HG03175 (cell line): Measurements from ENCODE around the gene SLC23A3.

ENCODE experiments used
- ATAC-seq: cut with Tn5 transposase; IDR thresholded peaks from one replicate; pipeline ENCODE4 v1.9.1; 2021; ENCODE audit warnings: mild to moderate bottlenecking, moderate library complexity; ENCODE audit not compliant: unreplicated experiment

The SLC23A3 gene

DNA sequence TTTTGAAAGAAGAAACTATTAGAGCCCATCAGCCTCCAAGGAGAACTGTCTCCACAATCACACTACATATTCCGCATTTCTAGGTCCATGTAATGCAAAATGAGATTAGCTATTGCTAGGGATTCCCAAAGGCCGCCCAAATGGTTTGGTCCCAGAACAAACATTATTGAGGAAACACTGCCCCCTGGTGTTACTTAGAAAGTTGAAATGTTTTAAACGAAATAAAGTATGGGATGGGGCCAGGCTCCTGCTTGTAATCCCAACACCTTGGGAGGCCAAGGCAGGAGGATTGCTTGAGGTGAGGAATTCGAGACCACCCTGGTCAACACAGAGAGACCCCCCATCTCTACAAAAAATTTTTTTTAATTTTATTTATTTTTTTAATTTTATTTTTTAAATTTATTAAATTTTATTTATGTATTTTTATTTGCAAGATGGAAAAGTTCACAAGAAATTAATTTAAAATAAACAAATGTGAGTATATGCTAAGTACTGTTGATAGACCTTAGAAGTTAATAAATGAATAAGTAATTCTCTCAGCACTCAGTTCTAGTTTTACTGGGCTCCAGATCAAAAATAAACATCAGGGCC lies 14.7 kb downstream of the SLC23A3 start:
- ATAC-seq: no peak

GRCh38 chr2:219149667-219150066 lies 20.2 kb downstream of the SLC23A3 start:
- ATAC-seq: no peak

GRCh38 chr2:219142329-219142728 lies 27.5 kb downstream of the SLC23A3 start:
- no peak for ATAC-seq

DNA sequence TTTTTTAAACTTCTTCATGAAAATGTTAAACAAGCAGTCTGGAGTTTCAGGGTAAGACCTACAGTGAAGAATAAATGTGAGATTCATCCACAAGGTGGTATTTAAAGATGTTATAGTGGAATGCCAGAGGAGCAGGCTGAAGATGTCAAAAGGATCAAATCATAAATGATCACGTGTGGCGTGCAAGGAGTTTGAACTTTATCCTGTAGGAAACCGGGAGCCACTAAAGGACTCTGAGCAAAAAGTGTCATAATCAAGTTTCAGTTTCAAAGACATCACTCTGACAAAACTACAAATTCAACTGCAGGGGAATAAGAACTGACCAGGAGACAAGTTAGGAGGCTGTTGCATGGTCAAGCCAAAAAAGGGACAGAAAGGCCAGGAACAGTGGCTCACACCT lies 29.1 kb downstream of the SLC23A3 start:
- ATAC-seq: no peak

- ATAC-seq: no peak
Observed at GRCh38 chr2:219133976-219134375, 35.9 kb downstream of the SLC23A3 start.

DNA sequence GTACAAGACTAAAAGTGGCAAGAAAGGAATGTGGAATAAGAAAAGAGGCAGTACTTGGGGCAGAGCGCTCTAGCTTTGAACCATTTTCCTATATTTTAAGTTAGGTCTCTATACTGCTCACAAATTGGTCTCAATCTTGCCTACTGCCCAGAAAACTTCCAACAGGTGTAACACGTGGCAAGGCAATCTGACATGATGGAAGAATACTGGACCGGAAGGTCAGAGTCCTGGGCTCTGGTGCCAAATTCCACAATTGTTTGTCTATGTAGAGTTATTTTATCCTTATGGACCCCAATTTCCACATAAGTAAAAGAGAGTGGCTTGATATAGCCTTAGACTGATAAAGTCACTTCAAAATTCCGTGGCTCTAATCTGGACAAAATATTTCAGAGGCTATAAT lies 38.1 kb downstream of the SLC23A3 start:
- ATAC-seq: no peak

- no peak for ATAC-seq
Observed at GRCh38 chr2:219131327-219131726, 38.5 kb downstream of the SLC23A3 start.

DNA sequence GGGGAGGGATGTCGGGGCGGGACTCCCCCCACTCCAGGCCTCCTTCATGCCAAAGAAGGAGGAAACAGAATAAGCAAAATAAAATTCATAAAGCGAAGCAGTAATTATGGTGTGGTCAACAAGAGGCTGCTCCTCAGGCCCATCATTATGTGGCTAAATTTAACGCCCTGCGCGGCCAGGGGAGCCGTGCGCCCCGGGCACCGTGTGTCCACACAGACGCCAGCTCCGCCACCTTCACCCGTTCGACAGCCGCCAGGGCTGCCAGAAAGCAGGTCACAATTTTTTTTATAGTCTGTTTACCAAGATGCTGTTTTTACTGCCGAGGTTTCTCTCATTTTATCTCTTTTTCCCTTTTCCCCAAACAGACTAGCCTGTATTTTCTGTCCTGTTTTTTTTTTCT lies 40.2 kb downstream of the SLC23A3 start:
- no peak for ATAC-seq

- ATAC-seq: no peak
Observed at GRCh38 chr2:219128396-219128795, 41.4 kb downstream of the SLC23A3 start.

DNA sequence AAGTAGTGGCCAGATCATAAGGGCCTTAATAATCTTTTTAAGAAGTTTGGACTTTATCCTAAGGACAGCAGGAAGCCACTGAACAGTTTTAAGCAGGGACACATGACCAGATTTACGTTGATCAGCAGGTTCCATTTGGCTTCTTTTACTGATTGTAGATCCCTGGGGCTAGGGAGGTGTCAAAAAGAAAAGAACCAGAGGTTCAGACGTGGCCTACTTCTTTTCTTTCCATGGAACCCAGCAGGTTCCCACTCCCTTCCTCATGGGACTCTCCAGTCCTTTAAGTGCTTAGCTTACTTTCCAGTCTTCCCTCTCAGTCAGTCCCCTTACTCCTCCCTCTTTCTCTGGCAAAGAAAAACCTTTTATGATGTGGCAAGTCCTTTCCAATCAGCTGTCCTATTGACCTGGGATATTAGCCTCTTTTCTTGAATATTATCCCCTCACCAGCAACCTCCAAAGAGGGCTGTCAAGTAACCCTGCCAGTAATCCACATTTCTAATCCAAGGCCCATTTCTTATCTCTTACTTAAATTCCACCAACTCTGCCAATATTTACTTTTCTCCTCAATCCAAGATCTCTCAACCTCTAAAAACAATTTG lies 42.7 kb downstream of the SLC23A3 start:
- no peak for ATAC-seq

DNA sequence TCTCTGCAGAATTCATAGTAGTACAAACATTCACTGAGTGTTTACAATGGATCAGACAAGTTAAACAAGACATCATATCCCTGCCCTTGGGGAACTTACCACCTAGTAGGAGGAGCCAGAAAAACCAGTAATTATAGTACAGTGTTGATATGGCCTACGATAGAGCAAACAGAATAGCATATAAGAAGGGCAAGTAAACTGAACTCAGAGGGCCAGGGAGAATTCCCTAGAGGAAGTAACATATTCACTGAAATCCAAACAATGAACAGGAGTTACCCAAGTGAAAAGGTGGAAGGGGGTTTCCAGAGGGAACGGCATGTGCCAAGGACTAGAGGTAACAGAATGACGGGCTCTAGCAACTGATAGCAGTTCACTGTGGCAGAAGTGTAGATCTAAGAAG lies 43.3 kb downstream of the SLC23A3 start:
- ATAC-seq: no peak

GRCh38 chr2:219125886-219126270 lies 44.0 kb downstream of the SLC23A3 start:
- no peak for ATAC-seq

DNA sequence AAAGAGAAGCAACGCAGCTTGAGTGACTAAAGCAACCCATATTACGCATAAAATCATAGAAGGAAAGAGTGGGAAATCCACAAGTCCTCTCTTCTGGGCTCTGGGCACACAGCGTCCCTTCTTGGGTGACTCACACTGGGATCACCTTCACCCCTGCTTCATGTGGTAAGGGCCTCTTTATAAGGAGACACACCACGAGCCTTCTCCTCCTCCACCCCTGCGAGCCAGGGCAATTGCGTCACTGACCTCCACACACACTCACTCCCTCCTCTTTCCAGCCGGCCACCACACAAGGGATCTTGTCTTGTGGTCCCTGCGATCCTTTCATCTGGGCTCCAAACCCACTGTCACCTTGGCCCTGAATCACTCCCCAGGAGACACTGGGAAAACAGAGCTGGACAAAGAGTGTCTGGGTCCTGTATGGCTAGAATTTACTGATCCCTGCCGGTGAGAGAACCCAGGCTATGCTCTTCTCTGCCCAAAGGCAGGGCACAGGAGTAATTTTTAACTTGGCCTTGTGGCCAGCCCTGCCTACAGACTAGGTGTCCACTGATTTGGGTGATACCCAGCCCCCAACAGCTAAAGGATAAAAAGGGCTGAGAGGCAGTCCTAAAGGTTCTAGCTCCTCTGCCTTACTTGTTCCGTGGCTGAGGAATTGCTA lies 44.5 kb downstream of the SLC23A3 start:
- no peak for ATAC-seq

GRCh38 chr2:219124381-219125110 lies 45.3 kb downstream of the SLC23A3 start:
- no peak for ATAC-seq

DNA sequence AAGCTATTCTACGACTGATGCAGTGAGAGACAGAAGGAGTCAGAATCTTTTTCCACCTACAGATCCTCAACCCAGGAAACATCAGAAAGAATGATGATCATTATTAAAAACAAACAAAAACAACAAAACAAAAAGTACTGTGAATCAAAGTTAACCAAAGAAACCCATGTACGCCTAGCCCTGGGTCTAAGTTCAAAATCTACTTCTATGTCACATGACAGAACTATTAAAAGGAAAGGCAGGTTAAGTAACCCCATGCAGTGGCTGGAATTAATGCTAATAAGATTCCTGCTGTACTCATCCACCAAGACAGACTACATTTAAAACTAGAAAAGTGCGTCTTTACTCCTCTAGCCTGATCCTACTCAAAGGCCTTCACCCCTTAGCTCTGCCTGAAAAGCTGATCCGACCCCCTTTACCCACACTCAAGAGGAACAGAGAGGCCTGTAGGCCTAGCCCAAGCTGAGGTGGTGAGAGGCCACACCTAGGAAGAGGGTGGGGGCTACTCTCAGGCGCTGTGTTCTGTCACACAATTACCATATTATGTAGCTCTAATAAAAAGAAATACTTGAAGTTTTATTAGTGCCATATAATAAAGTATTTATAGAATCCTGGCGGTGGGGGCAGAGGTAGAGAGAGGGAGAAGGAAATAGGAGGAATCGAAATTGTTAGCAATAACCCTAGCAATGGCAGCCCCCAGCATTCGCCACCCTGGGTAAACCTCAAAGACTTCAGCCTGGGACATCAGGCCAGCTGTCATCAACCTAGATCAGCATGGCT lies 46.3 kb downstream of the SLC23A3 start:
- ATAC-seq: no peak

- ATAC-seq: no peak
Observed at GRCh38 chr2:219122202-219122980, 47.4 kb downstream of the SLC23A3 start.

- no peak for ATAC-seq
Observed at GRCh38 chr2:219120082-219120481, 49.7 kb downstream of the SLC23A3 start.

GRCh38 chr2:219119422-219120043 lies 50.3 kb downstream of the SLC23A3 start:
- ATAC-seq: no peak

DNA sequence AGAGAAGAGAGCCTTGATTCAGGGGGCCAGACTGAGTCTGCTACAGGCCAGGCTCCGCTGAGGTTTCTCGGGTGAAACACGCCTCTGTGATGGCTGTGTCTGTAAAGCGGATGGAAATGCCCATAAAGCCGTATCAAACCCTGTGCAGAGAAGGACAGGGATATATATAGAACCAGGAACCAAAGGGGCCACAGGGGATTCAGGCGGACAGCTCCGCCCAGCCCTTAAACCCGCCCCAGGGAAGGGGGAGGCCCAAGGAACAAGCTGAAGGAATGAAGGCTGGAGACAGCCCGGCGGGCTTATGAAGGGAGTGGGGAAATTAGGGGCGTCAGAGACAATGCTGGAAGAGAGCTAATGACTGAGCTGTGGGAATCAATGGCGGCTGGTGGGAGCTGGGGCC lies 51.3 kb downstream of the SLC23A3 start:
- no peak for ATAC-seq
